NCI-H526 treated with DMSO at 0.1 percent for 48 hours (cell line): ENCODE measurements around the gene TNS1.

Experiments used
- DNase-seq: peaks from one replicate; lab custom pipeline; 2025; lab: John Stamatoyannopoulos, UW

Gene TNS1

GRCh38 chr2:217776631-217777030 lies 226.2 kb downstream of the TNS1 start:
- no peak for DNase-seq

- DNase-seq, result no peak
Measured at GRCh38 chr2:217775920-217776503, 226.8 kb downstream of the TNS1 start.

DNA sequence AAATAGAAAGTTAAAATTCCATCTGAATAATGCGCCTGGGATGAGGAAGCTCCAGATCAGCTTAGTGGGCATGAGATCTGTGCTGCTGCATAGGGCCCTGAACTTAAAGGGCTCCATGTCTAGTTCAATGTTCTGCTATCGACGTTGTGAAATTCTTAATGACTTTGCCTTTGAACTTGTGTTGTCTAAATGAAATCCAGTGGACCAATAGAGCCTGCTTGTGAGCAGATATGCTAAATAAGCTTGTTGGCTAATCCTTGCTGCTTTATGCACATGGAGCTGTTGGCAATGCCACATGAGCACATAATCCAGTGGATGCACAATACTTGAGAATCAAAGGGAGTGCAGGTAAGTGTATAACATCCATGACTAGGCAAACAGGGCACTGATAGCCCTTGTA lies 228.6 kb downstream of the TNS1 start:
- DNase-seq, result no peak

GRCh38 chr2:217773539-217773938 lies 229.3 kb downstream of the TNS1 start:
- no peak for DNase-seq

DNA sequence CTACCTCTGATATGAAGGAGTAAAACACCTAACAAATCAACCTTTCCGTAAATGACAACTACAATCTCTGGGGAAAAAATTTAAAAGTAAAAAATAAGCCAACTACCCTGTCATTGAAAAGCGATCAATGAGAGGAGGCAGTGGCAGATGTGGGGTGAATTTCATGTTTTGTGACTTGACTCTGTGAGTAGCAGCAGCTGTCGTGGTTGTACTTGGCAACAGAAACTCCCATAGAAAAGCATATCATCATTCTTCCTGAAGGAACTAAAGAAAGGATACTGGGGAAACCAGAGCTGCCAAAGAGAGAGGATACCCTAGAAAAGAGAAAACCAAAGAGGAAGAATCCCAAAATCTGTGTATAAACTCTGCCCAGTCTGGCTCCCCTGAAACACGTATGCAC lies 236.4 kb downstream of the TNS1 start:
- DNase-seq, result no peak

GRCh38 chr2:217761645-217762277 lies 241.0 kb downstream of the TNS1 start:
- no peak for DNase-seq

GRCh38 chr2:217759991-217760390 lies 242.8 kb downstream of the TNS1 start:
- DNase-seq, result no peak

DNA sequence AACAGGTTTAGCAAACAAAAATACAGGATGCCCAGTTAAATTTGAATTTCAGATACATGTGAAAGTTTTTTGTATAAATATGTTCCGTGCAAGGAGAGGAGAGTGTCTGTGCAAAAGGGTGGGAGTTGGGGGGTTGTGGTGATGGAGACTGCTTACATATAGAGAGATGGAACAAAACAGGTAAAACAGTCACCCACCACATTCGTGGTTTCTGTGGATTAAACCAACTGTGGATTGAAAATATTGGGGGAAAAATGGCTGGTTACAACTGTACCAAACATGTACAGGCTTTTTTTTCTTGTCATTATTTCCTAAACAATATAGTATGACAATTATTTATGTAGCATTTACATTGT lies 245.7 kb downstream of the TNS1 start:
- DNase-seq, result no peak

- peak; percentile 13 for DNase-seq
Measured at GRCh38 chr2:217756375-217757107, 246.3 kb downstream of the TNS1 start.

DNA sequence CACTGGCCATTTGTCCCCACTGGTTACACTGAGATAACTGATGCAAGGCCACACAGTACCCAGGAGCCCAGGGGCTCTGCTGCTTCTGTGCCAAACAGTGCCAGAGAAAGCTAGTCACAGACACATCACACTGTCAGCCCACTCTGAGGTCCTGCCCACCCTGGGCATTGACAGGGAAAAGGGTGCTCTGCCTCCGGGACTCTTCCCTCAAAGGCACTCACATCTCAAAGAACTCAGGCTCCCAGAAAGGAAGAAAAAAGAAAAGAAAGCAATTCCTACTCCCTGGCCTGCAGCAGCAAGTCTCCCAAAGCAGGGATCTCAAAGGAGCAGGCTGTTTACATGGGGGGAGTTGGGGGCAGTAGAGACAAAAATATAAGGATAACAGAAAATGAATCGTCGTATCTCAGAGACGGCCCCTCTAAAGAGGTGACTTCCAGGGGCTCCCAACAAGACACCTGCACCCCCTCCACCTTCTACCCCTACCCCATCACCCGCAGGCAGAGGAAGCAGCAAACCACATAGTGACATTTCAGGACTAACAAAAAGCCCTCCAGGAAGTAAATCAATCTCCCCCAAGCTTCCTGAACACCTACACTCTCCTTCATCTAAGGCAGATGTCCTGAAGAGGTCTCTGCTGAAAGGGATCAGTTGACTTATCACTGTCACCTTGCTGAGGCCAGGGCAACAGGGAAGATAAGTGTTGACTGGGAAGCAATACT lies 247.6 kb downstream of the TNS1 start:
- DNase-seq, result no peak

GRCh38 chr2:217753460-217754200 lies 249.2 kb downstream of the TNS1 start:
- no peak for DNase-seq

DNA sequence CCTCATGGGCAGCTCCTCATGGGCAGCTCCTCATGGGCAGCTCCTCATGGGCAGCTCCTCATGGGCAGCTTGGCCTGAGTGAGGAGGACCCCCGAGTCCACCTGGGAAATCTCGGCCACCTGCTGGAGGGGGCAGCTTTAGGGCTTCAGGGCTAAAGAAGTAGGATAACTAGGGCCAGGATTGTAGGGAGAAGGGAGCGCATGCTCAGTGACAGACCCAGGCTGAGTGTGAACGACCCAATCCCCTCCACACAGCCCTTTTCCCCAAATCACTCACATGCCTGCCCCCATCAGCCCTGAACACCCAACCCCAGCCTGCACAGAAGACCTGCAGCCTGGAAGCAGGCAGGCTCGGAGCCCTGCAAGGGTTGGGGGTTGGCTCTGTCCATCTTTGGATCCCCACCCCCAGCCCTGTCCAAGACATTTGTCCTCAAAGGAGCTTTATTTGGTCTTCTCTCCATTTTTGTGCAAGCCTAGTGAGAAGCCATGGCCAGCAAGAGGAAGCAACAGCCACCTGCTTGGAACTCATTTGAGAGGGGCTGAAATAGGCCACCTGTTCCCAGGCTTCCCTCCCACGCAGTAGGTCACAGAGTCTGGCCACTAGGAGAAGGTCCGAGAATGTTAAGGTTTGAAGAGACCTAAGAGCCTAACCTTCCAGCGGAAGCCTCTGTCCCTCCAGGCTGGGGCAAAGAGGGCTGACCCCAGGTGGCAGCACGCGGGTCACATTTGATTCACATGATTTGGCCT lies 249.9 kb downstream of the TNS1 start:
- no peak for DNase-seq

GRCh38 chr2:217751952-217752351 lies 250.8 kb downstream of the TNS1 start:
- no peak for DNase-seq

GRCh38 chr2:217751192-217751591 lies 251.6 kb downstream of the TNS1 start:
- DNase-seq, result no peak
